ENCODE results near the gene MIEN1. TPM values are rescaled to one million over a fixed set of nuclear protein-coding genes. Genes with fewer than 3 reads are reported as not detected.

MIEN1 gene
- total RNA-seq, 1 experiment from 2014 or later, result 50.8 TPM

DNA sequence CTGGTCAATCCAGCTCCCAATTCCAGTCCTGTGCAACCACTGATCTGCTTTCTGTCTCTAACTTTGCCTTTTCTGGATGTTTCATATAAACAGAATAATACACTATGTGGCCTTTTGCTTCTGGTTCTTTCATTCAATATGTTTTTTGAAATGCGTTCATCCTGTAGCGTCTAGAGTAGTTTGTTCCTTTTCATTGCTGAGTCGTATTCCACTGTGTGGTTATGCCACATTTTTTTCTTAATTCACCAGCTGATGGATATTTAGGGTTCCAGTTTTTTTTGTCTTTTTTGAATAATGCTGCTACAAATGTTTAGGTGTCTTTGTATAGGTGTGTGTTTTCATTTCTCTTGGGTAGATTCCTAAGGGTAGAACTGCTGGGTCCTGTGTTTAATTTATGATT lies 2.3 kb upstream of the MIEN1 start:
- H3K4me2 ChIP-seq (ENCODE audit: insufficient read depth, insufficient read length, low read length), result no peak overlapping the region
- no peaks in the 10 kb centered on the region for H3K79me2 ChIP-seq (ENCODE audit: insufficient read depth, low read length)
- H4K8ac ChIP-seq (replicated peaks; ENCODE audit: insufficient read length, low read depth, low read length), result no peak overlapping the region
- Mint-ChIP-seq H3K9me3 (no peaks in the 10 kb centered on the region), H3K27me3 (ENCODE audit: low read depth) (peaks cover 3% of the 10 kb centered on the region; the same call in 1 of the 2 replicates), H3K36me3 (ENCODE audit: insufficient read depth in 1 of 3, low read depth in 3 of 3) (peaks cover 6 to 19% (median 18%) of the 10 kb centered on the region in 3 experiments; a peak in 5 of 7 replicates), H3K4me3 (no peak overlapping the region; a peak in 1 of 5 replicates), H3K27ac (0 out of 7 replicates have a peak overlapping the region, but pooled peaks of 1 of the 3 experiments have one; percentile 24), H3K4me1 (peaks cover 29 to 30% of the 10 kb centered on the region in 2 experiments)
- H3K4ac ChIP-seq (ENCODE audit: low read depth, low read length), result no peak overlapping the region
- no peak overlapping the region for H3K27ac ChIP-seq (ENCODE audit: insufficient read length, low read depth, low read length)
- H3K23me2 ChIP-seq (ENCODE audit: insufficient read length, low read depth, low read length, poor library complexity, severe bottlenecking), result peaks cover 7% of the 10 kb centered on the region
- H3K79me1 ChIP-seq (ENCODE audit: insufficient read depth, low read depth, low read length, poor library complexity, severe bottlenecking), result no peaks in the 10 kb centered on the region
- H3K9me3 ChIP-seq (ENCODE audit: control insufficient read depth, low read depth, low read length), result no peaks in the 10 kb centered on the region
- no CpG with 5 or more reads among the region's 3 CpGs for WGBS (ENCODE audit: extremely low coverage, insufficient read length, low lambda C conversion rate)
- H2BK5ac ChIP-seq (ENCODE audit: insufficient read length, low read length), result no peak overlapping the region
- H2BK12ac ChIP-seq (ENCODE audit: insufficient read length, low read depth, low read length), result no peak overlapping the region
- no peak overlapping the region for H3K23ac ChIP-seq (ENCODE audit: insufficient read length, low read depth, low read length)
- no peaks in the 10 kb centered on the region for H3K27me3 ChIP-seq (ENCODE audit: insufficient read depth, low read length)
- H4K5ac ChIP-seq (ENCODE audit: insufficient read length, low read depth, low read length), result no peak overlapping the region
- no peaks in the 10 kb centered on the region for H4K20me1 ChIP-seq (ENCODE audit: control insufficient read depth, insufficient read depth, insufficient read length)
- no peak overlapping the region for H3K9ac ChIP-seq (ENCODE audit: extremely low read depth, insufficient read length, low read length)
- H2BK15ac ChIP-seq (ENCODE audit: low read depth, low read length), result no peak overlapping the region
- no peak overlapping the region for H2AK5ac ChIP-seq (ENCODE audit: insufficient read length, low read length)
- TF ChIP-seq, protein P1, sequence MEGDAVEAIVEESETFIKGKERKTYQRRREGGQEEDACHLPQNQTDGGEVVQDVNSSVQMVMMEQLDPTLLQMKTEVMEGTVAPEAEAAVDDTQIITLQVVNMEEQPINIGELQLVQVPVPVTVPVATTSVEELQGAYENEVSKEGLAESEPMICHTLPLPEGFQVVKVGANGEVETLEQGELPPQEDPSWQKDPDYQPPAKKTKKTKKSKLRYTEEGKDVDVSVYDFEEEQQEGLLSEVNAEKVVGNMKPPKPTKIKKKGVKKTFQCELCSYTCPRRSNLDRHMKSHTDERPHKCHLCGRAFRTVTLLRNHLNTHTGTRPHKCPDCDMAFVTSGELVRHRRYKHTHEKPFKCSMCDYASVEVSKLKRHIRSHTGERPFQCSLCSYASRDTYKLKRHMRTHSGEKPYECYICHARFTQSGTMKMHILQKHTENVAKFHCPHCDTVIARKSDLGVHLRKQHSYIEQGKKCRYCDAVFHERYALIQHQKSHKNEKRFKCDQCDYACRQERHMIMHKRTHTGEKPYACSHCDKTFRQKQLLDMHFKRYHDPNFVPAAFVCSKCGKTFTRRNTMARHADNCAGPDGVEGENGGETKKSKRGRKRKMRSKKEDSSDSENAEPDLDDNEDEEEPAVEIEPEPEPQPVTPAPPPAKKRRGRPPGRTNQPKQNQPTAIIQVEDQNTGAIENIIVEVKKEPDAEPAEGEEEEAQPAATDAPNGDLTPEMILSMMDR (conservative IDR thresholded peaks at IDR 0.05), result no peak
- no peak overlapping the region for H3K14ac ChIP-seq (ENCODE audit: insufficient read depth, low read length)
- DNase-seq, result no peak
- H3K18ac ChIP-seq (ENCODE audit: insufficient read length, low read depth, low read length), result no peak overlapping the region
- H3T11ph ChIP-seq (ENCODE audit: low read length), result no peak overlapping the region
- no peak overlapping the region for H2AFZ ChIP-seq (ENCODE audit: low read length)
- no peak overlapping the region for H2BK20ac ChIP-seq (ENCODE audit: low read depth, low read length, poor library complexity, severe bottlenecking)
- no peak overlapping the region for H2BK120ac ChIP-seq (ENCODE audit: low read depth, low read length, poor library complexity, severe bottlenecking)
- no peak overlapping the region for H3K56ac ChIP-seq (ENCODE audit: insufficient read length, low read depth, low read length)
- H3K4me1 ChIP-seq (ENCODE audit: insufficient read depth, low read length), result peaks cover 1% of the 10 kb centered on the region; the same call in 1 of the 2 replicates
- no peak overlapping the region for H4K91ac ChIP-seq (ENCODE audit: insufficient read length, low read depth, low read length)

Data from H9 (cell line).